ENCODE measurements around the gene SRSF5. TPM values are rescaled to one million over a fixed set of nuclear protein-coding genes. Genes with fewer than 3 reads are reported as not detected.

Gene SRSF5
- total and polyA plus RNA-seq, 2 of the 13 experiments (the other 11 are each of a cell fraction or from before 2014, with no cell fraction given) = 189 to 277 TPM

DNA sequence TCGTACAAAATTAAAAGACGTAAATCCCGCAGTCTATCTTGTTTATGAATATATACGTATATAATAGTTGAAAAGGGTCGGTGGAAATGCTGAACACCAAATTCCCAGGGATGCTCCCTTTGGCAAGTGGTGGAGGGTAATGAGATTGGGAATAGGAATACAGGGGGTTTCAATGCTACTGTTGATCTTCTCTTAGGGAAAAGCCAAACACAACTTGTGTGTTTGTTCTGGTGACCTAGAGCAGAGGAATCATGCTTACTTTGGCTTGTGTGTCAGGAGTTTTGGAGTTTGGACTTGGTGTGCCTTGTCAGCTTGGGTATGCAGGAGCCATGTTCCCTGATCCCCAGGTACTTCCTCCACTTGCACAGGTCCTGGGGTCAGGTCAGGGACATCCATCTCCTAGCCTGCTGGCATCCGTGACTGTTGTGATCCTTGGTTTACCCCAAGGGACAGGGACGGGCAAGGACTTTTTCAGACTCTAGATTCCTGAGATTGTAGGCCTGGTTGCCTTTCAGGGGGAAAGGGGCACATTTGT lies 26.0 kb downstream of the SRSF5 start (continued):
- TF ChIP-seq, protein P1, sequence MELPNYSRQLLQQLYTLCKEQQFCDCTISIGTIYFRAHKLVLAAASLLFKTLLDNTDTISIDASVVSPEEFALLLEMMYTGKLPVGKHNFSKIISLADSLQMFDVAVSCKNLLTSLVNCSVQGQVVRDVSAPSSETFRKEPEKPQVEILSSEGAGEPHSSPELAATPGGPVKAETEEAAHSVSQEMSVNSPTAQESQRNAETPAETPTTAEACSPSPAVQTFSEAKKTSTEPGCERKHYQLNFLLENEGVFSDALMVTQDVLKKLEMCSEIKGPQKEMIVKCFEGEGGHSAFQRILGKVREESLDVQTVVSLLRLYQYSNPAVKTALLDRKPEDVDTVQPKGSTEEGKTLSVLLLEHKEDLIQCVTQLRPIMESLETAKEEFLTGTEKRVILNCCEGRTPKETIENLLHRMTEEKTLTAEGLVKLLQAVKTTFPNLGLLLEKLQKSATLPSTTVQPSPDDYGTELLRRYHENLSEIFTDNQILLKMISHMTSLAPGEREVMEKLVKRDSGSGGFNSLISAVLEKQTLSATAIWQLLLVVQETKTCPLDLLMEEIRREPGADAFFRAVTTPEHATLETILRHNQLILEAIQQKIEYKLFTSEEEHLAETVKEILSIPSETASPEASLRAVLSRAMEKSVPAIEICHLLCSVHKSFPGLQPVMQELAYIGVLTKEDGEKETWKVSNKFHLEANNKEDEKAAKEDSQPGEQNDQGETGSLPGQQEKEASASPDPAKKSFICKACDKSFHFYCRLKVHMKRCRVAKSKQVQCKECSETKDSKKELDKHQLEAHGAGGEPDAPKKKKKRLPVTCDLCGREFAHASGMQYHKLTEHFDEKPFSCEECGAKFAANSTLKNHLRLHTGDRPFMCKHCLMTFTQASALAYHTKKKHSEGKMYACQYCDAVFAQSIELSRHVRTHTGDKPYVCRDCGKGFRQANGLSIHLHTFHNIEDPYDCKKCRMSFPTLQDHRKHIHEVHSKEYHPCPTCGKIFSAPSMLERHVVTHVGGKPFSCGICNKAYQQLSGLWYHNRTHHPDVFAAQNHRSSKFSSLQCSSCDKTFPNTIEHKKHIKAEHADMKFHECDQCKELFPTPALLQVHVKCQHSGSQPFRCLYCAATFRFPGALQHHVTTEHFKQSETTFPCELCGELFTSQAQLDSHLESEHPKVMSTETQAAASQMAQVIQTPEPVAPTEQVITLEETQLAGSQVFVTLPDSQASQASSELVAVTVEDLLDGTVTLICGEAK (IDR thresholded peaks at IDR 0.05) = no peak
- TF ChIP-seq, protein P1 (CRISPR knock-in tag; IDR thresholded peaks at IDR 0.05) = no peak
- no peak for TF ChIP-seq EED (CRISPR knock-in tag; IDR thresholded peaks at IDR 0.05)
- TF ChIP-seq ZMYM3 (CRISPR knock-in tag; IDR thresholded peaks at IDR 0.05) = peak; percentile 76; the same call in 1 of the 2 replicates
- TF ChIP-seq KDM6A (CRISPR knock-in tag; IDR thresholded peaks at IDR 0.05; ENCODE audit: low read depth) = peak; percentile 67; the same call in 1 of the 2 replicates
- no peak for TF ChIP-seq ATM (IDR thresholded peaks at IDR 0.05; ENCODE audit: borderline replicate concordance)
- no peak for TF ChIP-seq SMAD9 (CRISPR knock-in tag; IDR thresholded peaks at IDR 0.05)
- TF ChIP-seq TAF15 (IDR thresholded peaks at IDR 0.05; ENCODE audit: low read depth, low read length, poor library complexity, severe bottlenecking) = no peak
- no peak for TF ChIP-seq BRD4 (CRISPR knock-in tag; IDR thresholded peaks at IDR 0.05)
- TF ChIP-seq, protein P2, sequence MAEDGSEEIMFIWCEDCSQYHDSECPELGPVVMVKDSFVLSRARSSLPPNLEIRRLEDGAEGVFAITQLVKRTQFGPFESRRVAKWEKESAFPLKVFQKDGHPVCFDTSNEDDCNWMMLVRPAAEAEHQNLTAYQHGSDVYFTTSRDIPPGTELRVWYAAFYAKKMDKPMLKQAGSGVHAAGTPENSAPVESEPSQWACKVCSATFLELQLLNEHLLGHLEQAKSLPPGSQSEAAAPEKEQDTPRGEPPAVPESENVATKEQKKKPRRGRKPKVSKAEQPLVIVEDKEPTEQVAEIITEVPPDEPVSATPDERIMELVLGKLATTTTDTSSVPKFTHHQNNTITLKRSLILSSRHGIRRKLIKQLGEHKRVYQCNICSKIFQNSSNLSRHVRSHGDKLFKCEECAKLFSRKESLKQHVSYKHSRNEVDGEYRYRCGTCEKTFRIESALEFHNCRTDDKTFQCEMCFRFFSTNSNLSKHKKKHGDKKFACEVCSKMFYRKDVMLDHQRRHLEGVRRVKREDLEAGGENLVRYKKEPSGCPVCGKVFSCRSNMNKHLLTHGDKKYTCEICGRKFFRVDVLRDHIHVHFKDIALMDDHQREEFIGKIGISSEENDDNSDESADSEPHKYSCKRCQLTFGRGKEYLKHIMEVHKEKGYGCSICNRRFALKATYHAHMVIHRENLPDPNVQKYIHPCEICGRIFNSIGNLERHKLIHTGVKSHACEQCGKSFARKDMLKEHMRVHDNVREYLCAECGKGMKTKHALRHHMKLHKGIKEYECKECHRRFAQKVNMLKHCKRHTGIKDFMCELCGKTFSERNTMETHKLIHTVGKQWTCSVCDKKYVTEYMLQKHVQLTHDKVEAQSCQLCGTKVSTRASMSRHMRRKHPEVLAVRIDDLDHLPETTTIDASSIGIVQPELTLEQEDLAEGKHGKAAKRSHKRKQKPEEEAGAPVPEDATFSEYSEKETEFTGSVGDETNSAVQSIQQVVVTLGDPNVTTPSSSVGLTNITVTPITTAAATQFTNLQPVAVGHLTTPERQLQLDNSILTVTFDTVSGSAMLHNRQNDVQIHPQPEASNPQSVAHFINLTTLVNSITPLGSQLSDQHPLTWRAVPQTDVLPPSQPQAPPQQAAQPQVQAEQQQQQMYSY (CRISPR knock-in tag; IDR thresholded peaks at IDR 0.05) = no peak
- TF ChIP-seq, protein P3, sequence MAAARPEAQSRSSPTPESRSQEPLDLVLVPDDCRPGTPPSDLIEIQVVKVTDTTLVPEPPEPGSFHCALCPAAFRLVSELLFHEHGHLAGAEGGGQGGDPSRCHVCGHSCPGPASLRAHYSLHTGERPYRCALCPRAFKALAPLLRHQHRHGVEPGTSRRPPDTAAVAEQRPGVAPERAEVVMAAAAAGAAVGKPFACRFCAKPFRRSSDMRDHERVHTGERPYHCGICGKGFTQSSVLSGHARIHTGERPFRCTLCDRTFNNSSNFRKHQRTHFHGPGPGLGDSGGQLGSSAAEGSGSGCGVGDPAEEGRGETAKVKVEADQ (CRISPR knock-in tag; IDR thresholded peaks at IDR 0.05; ENCODE audit: borderline replicate concordance) = peak; percentile 53; the same call in 1 of the 2 replicates
- TF ChIP-seq, protein P4, sequence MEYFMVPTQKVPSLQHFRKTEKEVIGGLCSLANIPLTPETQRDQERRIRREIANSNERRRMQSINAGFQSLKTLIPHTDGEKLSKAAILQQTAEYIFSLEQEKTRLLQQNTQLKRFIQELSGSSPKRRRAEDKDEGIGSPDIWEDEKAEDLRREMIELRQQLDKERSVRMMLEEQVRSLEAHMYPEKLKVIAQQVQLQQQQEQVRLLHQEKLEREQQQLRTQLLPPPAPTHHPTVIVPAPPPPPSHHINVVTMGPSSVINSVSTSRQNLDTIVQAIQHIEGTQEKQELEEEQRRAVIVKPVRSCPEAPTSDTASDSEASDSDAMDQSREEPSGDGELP (IDR thresholded peaks at IDR 0.05; ENCODE audit: borderline replicate concordance, low read depth) = peak; percentile 38; the same call in 1 of the 2 replicates
- TF ChIP-seq SOX6 (IDR thresholded peaks at IDR 0.05) = no peak
- peak; percentile 62; the same call in 1 of the 2 replicates for TF ChIP-seq SOX6 (CRISPR knock-in tag; IDR thresholded peaks at IDR 0.05)
- TF ChIP-seq GABPA (IDR thresholded peaks at IDR 0.05; ENCODE audit: low read depth, low read length) = no peak
- 0 out of 2 replicates have a peak, but pooled peaks have one; percentile 21 for TF ChIP-seq GABPA (CRISPR knock-in tag; IDR thresholded peaks at IDR 0.05; ENCODE audit: low read depth)

Measured in HepG2 (cell line).